HUDEP-2 (cell line): ENCODE data around the gene PLA2G6.
A peak's percentile ranks its signal among the peaks of the same experiment; 100 is the strongest.
"Not testable (repeated sequence)": the region's sequence is repeated elsewhere in the genome, so short reads cannot be mapped to it uniquely, and the experiment has no call there.

Source experiments
- DNase-seq, 76 experiments: peaks; one replicate each; lab custom pipeline; 2025; ENCODE audit not compliant: unreplicated experiment in 76 of 76; lab: John Stamatoyannopoulos, UW

Gene PLA2G6

GRCh38 chr22:38137876-38138687 lies 43.5 kb downstream of the PLA2G6 start:
- DNase-seq: no peak

- DNase-seq: no peak
These were observed 45.0 kb downstream of the PLA2G6 start for GRCh38 chr22:38136607-38137006.

DNA sequence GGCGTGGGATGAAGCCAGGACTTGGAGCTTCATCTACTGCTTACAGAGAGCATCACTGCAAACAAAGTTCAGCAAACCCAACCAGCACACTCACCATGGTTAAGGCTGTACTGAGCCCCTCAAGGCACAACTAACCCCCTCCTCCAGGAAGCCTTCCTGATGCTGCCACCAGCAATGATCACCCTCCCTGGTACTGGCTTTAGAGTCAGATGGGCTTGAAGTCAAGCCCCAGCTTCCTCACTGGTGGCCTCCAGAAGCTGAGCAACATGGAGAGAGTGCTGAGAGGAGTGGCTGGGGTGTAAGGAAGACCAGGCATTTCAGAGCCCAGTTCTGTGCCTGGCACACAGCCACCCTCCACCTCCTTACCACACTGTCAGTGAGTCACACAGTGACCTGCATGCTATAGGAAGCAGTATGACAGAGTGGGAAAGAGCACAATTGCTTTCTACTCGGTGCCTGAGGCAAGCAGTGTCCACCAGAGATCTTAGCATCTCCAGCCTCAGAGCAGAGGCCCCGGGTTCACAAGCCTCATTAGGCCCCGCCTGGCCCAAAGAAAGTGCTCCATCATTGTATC lies 46.4 kb downstream of the PLA2G6 start:
- peak in 70 of 76 experiments; percentile 21 to 82 (median 60) for DNase-seq

DNA sequence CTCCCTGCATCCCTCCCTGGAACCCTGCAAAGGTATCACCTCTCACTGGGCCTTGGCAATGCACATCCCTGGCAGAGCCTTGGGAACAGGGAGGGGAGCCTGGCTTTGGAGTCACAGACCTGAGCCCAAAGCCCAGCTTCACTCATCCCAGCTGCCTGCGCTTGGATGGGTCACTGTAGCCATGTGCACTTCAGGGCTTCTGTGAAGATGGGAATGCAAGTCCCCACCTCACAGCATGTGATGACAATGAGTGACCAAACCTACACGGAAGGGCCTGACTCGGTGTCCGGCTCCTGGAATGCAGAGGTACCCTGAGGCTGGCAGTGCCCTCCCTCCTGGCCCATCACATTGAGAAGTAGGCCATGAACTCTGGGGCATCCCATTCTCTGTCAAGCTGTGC lies 48.3 kb downstream of the PLA2G6 start:
- DNase-seq: no peak

GRCh38 chr22:38132794-38133193 lies 48.8 kb downstream of the PLA2G6 start:
- no peak for DNase-seq

DNA sequence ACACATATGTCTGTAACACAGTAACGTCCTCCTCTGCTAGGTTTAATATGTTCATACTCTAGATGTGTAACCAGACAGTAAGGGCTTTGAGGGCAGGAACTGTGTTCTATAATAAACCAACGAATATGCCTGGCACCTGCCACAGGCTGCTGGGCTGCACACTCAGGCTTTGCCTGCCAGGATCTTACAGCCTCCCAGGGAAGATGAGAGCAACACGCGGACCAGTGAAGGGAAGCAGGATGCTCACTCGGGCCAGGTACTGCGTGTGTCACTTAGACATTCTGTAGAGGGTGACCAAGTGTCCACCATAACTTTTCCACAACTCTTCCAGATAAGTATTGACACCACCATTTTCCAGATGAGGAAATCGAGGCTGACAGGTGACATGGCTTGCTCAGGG lies 49.5 kb downstream of the PLA2G6 start:
- no peak for DNase-seq

DNA sequence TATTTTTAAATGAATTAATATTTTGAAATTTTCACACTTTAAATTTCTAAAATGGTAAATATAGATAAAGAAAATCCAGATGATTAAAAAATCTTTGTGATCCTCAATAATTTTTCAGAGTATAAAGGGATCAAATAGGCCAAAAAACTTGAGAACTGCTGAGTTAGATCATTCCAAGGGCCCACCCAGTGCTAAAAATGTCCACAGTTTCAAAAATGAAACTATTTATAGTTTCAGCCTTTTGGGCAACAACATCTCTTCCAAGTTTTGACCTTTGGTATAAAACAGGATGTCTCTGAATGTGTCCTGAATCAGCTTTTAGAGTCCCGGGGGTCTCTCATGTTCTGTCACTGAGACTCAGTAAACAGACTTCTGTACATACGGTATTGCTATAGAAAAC lies 50.2 kb downstream of the PLA2G6 start:
- DNase-seq: no peak

DNA sequence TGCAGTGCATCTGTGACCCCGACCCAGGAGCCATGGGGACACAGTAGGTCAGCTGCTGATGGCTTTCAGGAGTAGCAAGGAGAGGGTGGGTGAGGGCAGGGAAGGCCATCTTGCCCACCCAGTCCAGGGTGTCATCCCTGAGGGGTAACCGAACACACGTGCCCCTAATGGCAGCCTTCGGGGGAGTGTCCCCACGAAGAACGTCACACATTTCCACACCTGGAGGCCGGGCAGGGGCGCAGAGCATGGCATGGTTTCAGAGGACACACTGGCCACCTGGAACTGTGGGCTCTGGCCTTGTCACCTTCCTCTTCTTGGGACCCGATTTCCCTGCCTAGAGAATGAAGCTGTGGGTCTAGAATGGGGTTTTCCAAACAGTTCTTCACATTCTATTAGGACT lies 51.8 kb downstream of the PLA2G6 start:
- no peak for DNase-seq

DNA sequence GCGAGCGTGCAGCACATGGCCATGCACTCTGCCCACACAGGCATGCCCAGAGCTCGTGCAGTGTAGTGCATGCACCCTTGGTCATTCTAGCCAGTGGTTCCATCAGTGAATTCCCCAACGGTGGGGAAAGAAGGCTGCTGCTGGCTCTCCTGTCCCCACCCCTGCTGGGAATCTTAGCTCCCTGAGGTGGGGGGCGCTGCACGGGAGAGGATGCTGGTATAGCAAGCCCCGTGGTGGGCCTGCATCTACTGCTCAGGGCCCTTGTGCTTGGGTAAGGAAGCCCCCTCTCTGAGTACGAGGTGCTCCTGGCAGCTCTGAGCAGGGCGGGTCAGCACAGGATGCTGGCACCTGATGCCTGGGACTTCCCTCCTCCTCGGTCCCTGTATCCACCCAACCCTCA lies 52.6 kb downstream of the PLA2G6 start:
- no peak for DNase-seq

GRCh38 chr22:38127869-38128268 lies 53.8 kb downstream of the PLA2G6 start:
- no peak for DNase-seq

GRCh38 chr22:38126928-38127668 lies 54.5 kb downstream of the PLA2G6 start:
- DNase-seq: peak in 74 of 76 experiments; percentile 27 to 95 (median 82)

DNA sequence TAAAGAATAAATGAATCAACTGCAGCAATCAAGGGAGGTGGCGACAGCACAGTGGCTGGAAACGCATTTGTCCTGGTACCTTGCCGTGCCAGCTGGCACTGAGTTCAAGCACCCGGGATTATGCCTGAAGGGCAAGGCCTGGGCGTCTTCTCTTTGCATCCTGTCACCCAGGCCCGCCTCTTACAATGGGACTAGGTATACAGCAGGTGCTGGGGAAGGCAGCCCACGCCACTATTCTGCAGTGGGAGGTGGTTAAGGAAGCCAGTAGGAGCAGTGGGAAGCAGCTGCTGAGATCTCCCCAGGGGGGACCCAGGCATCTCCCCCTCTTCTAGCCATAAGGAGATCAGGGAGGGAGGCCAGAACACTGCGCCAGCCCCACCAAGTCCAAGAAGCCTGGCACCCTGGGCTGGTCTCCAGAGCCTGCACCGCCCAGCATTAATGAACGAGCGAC lies 55.9 kb downstream of the PLA2G6 start:
- no peak for DNase-seq

DNA sequence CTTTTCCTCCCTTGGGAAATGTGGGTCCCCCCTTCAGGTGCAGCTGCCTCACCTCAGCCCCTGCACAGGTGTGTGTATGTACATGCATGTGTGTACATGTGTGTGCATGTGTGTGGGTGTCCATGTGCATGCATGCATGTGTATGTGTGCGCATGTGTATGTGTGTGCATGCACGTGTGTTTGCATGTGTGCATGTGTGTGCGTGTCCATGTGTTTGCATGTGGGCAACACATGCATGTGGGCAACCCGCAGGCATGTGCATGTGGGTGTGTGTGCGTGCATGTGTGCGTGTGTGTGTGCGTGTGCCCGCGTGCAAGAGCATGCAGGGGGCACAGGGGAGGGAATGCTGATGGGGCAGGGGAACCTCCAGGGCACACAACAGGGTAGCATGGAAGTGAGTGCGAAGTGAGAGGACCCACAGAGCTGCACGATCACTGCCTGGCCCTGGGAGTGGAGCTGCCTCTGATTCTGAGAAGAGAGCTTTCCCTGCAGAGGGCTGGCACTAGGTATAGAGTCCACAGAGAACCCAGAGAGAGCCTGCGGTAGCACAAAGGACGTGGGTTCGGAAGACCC lies 56.5 kb downstream of the PLA2G6 start:
- no peak for DNase-seq

DNA sequence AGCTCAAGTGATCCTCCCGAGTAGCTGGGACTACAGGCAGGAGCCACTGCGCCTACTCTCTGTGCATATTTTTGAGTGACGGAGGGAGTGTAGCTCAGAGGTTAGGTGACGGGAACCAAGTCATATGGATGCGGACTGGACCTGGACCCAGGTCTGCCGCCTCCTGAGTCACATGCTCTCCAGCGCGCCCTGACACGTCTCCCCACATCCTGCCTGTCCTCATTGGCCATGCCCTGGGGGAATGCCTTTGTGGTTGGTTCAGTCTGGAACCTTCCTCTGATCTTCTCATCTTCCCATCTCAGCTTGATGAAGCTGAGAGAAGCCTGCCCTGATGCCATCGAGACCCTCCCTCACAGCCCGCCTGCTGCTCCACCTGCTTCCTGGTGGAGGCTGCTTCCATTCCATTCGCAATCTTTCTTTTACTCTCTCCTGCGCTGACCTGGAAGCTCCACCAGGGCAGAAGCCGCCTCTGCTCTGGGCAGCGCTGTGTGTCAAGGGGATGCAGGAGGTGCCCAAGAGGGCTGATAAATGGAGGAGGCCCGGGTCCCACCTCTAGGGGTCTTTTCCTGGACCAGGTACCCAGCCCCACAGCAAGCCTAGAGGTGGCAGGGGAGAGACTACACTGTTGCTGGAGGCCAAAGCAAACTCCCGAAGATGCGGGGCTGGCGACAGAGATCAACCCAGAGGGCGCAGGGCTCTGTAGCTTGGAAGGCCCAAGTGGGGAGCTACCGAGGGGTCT lies 57.2 kb downstream of the PLA2G6 start:
- DNase-seq: no peak

DNA sequence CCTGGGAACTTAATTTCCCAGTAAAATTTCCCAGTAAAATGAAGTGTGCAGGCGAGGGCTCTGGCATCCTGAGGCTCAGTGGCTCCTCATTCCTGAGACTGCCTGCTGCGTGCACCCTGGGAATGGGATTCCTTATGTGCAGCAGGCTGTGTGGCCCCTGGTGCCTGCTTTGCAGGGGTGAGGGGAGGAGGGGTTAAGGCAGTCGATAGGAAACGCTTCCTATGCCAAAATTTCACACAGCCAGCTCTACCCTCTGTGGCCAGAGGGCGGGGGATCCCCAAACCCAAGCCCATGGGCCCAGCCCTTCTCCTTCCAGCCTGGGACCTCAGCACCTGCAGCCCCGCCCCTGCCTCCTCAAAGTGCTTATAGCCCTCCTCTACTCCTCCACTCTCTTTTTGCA lies 59.0 kb downstream of the PLA2G6 start:
- no peak for DNase-seq

DNA sequence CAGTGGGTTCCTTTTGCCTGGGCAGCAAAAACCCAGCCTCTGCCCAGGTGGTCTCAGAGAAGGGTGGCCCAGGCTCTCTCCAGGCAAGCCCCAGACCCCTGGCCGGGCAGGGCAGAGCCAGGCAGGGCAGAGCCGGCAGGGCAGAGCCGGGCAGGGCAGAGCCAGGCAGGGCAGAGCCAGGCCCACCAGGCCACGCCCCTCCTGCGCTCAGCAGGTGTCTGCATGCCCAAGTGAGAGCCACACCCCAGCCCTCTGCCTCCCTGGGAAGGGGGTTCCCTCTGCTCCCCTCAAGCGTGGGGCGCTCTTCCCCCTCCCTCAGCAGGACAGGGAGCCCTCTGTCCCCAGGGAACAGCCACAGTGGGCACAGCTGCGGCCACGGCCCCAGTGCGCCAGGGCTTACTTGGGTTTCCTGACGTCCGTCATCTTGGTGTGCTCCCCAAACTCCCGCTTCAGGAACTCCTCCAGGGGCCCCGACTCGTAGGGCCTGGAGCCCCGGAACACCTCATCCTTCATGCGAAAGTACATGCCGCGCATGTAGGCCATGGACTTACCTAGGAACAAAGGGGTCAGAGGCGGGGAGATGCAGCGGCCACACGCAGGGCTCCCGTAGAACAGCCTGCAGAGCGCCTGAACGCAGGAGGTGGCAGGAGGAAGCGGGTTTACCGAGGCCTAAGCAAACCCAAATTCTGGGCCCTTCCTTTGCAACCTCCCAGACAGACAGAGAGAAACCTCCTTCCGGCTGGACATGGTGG lies 61.1 kb downstream of the PLA2G6 start:
- DNase-seq: no peak

DNA sequence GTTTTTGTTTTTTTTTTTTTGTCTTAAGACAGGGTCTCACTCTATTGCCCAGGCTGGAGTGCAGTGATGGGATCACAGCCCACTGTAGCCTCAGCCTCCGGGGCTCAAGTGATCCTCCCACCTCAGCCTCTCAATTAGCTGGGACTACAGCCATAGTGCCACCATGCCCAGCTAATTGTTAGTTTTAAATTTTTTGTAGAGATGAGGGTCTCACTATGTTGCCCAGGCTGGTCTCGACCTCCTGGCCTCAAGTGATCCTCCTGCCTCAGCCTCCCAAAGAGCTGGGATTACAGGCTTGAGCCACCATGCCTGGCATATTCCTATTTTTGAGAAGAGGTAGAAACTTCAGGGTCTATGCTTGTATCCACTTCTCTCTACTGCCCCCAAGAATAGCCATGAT lies 62.9 kb downstream of the PLA2G6 start:
- not testable (repeated sequence) for DNase-seq

- no peak for DNase-seq
These were observed 63.4 kb downstream of the PLA2G6 start for GRCh38 chr22:38118182-38118581.

DNA sequence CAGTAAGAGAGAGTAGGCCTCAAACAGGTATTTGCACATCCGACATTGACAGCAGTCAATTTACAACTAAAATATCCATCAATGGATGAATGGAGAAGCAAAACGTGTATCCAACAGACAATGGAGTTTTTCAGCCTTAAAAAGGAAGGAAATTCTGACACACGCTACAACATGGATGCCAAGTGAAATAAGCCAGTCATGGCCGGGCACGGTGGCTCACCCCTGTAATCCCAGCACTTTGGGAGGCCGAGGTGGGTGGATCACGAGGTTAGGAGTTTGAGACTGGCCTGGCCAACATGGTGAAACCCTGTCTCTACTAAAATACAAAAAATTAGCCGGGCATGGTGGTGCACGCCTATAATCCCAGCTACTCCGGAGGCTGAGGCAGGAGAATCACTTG lies 64.1 kb downstream of the PLA2G6 start:
- DNase-seq: not testable (repeated sequence)
